K562 (cell line): Measurements from ENCODE around the gene NSUN2. TPM values are rescaled to one million over a fixed set of nuclear protein-coding genes. Genes with fewer than 3 reads are reported as not detected.

Experiments
- ATAC-seq: fragments of 200-7000 bp; cut with Tn5 transposase; 3 replicates; pipeline ENCODE4 v1.9.1; 2020; ENCODE audit warnings: moderate library complexity
- BruUV-seq: library from RNA; stranded (reverse); fragments of 400-500 nt; replicated peaks from 2 replicates; lab custom pipeline; 2021; lab: Mats Ljungman, UMichigan
- CTCF ChIA-PET: fragments of 300-600 bp; formaldehyde crosslinking; extraction: SDS; loops from one replicate; lab custom pipeline; 2021; ENCODE audit warnings: low intra/inter-chr PET ratio; lab: Yijun Ruan, JAX
- POLR2A ChIA-PET: fragments of 300-600, 350-650 bp; sonication (Branson Sonifier 250); formaldehyde crosslinking; extraction: SDS; loops from one replicate; lab custom pipeline; 2021; ENCODE audit warnings: antibody characterized with exemption, inconsistent platforms; lab: Yijun Ruan, JAX
- DNase-seq, 4 experiments: peaks; one replicate each; pipeline versions ENCODE4 v3.0.0 to v3.0.0-alpha.2; 2011 to 2018; ENCODE audit warnings: low spot score in 3 of 4, mixed read lengths in 3 of 4; ENCODE audit errors: extremely low read depth in 1 of 4
- FAIRE-seq: peaks from 2 replicates; lab custom pipeline; 2011; peaks lifted over from hg19 to GRCh38; lab: Jason Lieb, UNC
- H2AFZ ChIP-seq: 2 replicates; pipeline ENCODE4 v1.6.0; 2011; ENCODE audit warnings: low read depth, low read length, control low read depth, inconsistent platforms
- H3K27ac ChIP-seq: fragments of 200-600 bp; 3 replicates; pipeline ENCODE4 v1.8.0; 2011; ENCODE audit warnings: low read depth, mild to moderate bottlenecking, control low read depth, inconsistent platforms, low read length, moderate library complexity, mixed read lengths; ENCODE audit errors: extremely low read depth
- H3K27me3 ChIP-seq, 2 experiments: fragments of 300-600 bp in 1 of 2; 2 replicates in 1 of 2; 3 replicates in 1 of 2; pipeline versions ENCODE4 v1.6.0 to v1.8.0; 2011; ENCODE audit warnings: inconsistent platforms in 2 of 2, low read length in 2 of 2, mild to moderate bottlenecking in 1 of 2, mixed read lengths in 1 of 2, moderate library complexity in 1 of 2; ENCODE audit not compliant: control insufficient read depth in 2 of 2, insufficient read depth in 2 of 2
- H3K36me3 ChIP-seq: fragments of 300-600 bp; 3 replicates; pipeline ENCODE4 v1.8.0; 2011; ENCODE audit warnings: mild to moderate bottlenecking, low read length, inconsistent platforms; ENCODE audit not compliant: control insufficient read depth, insufficient read depth
- H3K4me1 ChIP-seq, 2 experiments: fragments of 200-600 bp in 1 of 2; replicated peaks in 1 of 2; 2 replicates in 1 of 2; 3 replicates in 1 of 2; pipeline versions ENCODE4 v1.5.1 to v1.8.0; 2011; ENCODE audit warnings: inconsistent platforms in 2 of 2, low read length in 2 of 2, mild to moderate bottlenecking in 1 of 2, mixed read lengths in 1 of 2, moderate library complexity in 1 of 2; ENCODE audit not compliant: control insufficient read depth in 2 of 2, insufficient read depth in 2 of 2
- H3K4me2 ChIP-seq: 2 replicates; pipeline ENCODE4 v1.6.1; 2011; ENCODE audit warnings: low read length, control low read depth, inconsistent platforms, mixed read lengths; ENCODE audit not compliant: insufficient read depth
- H3K4me3 ChIP-seq: fragments of 200-600 bp; sonication (generic), shearing (Covaris generic); 2 replicates; pipeline ENCODE4 v1.5.1; 2016; ENCODE audit warnings: control low read depth, inconsistent platforms
- H3K79me2 ChIP-seq: fragments of 200-600 bp; 3 replicates; pipeline ENCODE4 v1.8.0; 2011; ENCODE audit warnings: low read length, inconsistent platforms; ENCODE audit not compliant: control insufficient read depth, insufficient read depth
- H3K9ac ChIP-seq, 2 experiments: 2 replicates each; pipeline versions ENCODE4 v1.6.0 to v1.6.1; 2011; ENCODE audit warnings: low read depth in 2 of 2, low read length in 2 of 2, control low read depth in 1 of 2, inconsistent platforms in 1 of 2, mild to moderate bottlenecking in 1 of 2, mixed read lengths in 1 of 2; ENCODE audit not compliant: insufficient read depth in 1 of 2
- H3K9me1 ChIP-seq: one replicate; pipeline ENCODE4 v1.6.0; 2011; ENCODE audit warnings: inconsistent platforms, mild to moderate bottlenecking, low read length, moderate library complexity; ENCODE audit not compliant: control insufficient read depth, insufficient read depth
- H3K9me3 ChIP-seq: replicated peaks from 2 replicates; pipeline ENCODE4 v1.5.1; 2011; ENCODE audit warnings: low read depth, low read length, inconsistent platforms; ENCODE audit not compliant: control insufficient read depth, insufficient read depth
- H4K20me1 ChIP-seq: replicated peaks from 2 replicates; pipeline ENCODE4 v1.6.1; 2011; ENCODE audit warnings: low read length, inconsistent platforms, mixed read lengths; ENCODE audit not compliant: control insufficient read depth, insufficient read depth
- C11orf30 ChIP-seq: fragments of 450-650 bp; IDR thresholded peaks from 2 replicates; pipeline ENCODE4 v1.6.1; 2016; ENCODE audit warnings: low read depth, mild to moderate bottlenecking
- EGR1 ChIP-seq: fragments of 450-650 bp; conservative IDR thresholded peaks from 2 replicates; pipeline ENCODE4 v1.6.1; 2017; ENCODE audit warnings: mild to moderate bottlenecking
- GATA2 ChIP-seq: sonication (generic); formaldehyde crosslinking; IDR thresholded peaks from 2 replicates; pipeline ENCODE4 v1.4.0; 2020; ENCODE audit warnings: mild to moderate bottlenecking, missing genetic modification reagents
- GATAD2B ChIP-seq: fragments of 450-650 bp; IDR thresholded peaks from 2 replicates; pipeline ENCODE4 v1.6.1; 2017; ENCODE audit warnings: mild to moderate bottlenecking, borderline replicate concordance
- SMARCB1 ChIP-seq: IDR thresholded peaks from 2 replicates; pipeline ENCODE4 v1.6.1; 2011; ENCODE audit warnings: improper control_type of control experiment, low read depth; ENCODE audit not compliant: insufficient read length
- TAF9B ChIP-seq: fragments of 450-650 bp; IDR thresholded peaks from 2 replicates; pipeline ENCODE4 v1.6.1; 2018; ENCODE audit warnings: mild to moderate bottlenecking; ENCODE audit not compliant: partially characterized antibody
- TGIF2 ChIP-seq: sonication (generic); formaldehyde crosslinking; IDR thresholded peaks from 2 replicates; pipeline ENCODE4 v1.8.1; 2022; ENCODE audit warnings: mild to moderate bottlenecking, missing genetic modification reagents, moderate library complexity
- ZNF274 ChIP-seq: IDR thresholded peaks from 2 replicates; pipeline ENCODE4 v1.6.1; 2011; ENCODE audit warnings: low read depth, mild to moderate bottlenecking, low read length, moderate library complexity, borderline replicate concordance
- WGBS: fragments of 100-300 bp; shearing (Covaris generic); methylation state at CpG from one replicate; pipeline ENCODE4 v1.1.6; 2016; ENCODE audit warnings: low coverage, mixed read lengths; ENCODE audit not compliant: insufficient coverage; ENCODE audit errors: missing lambda C conversion rate; 5-methylcytosine and 5-hydroxymethylcytosine counted together
- in situ Hi-C: fragments of 300-500 bp; cut with MboI; formaldehyde crosslinking; loops from 4 replicates; pipeline ENCODE4 v1.15.0; 2018; ENCODE audit warnings: inconsistent platforms, mixed read lengths
- intact Hi-C: fragments of 100-400 bp; cut with micrococcal nuclease; formaldehyde crosslinking; loops from 2 replicates; pipeline ENCODE4 v1.14.2; 2022
- polyA plus RNA-seq, 8 experiments: library from polyadenylated mRNA; depleted of rRNA in 4 of 8; stranded (reverse) in 5 of 8; unstranded in 3 of 8; fragments of >200 nt; fragmentation: Nextera tagmentation in 2 of 8; fragmentation: Illumina TruSeq in 1 of 8; extraction: Ambion mirVana in 2 of 8; extraction: Trizol in 1 of 8; gene quantifications; 2 replicates each; pipeline versions ENCODE4 v1.2.1 to v1.2.3, GENCODE V29; 2011 to 2014; ENCODE audit warnings: inconsistent platforms in 1 of 8, missing spikeins in 1 of 8
- total RNA-seq, 7 experiments: library from RNA; depleted of rRNA in 6 of 7; stranded (reverse); fragments of >200 nt in 6 of 7; fragmentation: Illumina TruSeq in 2 of 7; extraction: Trizol in 2 of 7; gene quantifications; 2 replicates each; pipeline versions ENCODE4 v1.2.1 to v1.2.3, GENCODE V29; 2011 to 2021; ENCODE audit warnings: low replicate concordance in 1 of 7

The NSUN2 gene
- total and polyA plus RNA-seq, 9 of the 15 experiments (the other 6 are each of a cell fraction or from before 2014, with no cell fraction given), result 9.2 to 167 (median 127) TPM

DNA sequence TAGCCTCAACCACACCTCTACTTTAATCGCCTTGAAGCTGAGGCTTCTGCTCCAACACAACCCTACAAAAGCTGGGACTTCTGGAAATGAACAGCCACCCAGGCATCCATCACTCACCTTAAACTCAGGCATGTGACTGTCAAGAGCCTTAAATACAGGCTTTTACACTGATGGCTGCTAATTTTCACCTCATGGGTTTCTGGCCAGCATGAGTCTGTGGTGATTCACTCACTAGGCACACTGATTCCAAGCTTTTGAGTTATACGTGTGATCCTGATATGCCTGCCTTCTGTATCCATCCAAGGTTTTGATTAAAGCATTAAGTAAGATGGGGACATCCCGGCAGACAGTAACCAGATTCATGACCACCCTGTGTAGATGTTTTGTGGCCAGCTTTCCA, 8.9 kb downstream of the NSUN2 start:
- DNase-seq, result no peak
- H3K27ac ChIP-seq, result no peak overlapping the region
- ChIA-PET POLR2A (interaction anchor here (0.7 to 1.2 kb wide), 2 partner anchors 8 to 9 kb away, joined by 3 to 4 read pairs; partner anchors contain the start of gene NSUN2), CTCF (no interaction called here)
- no peak for TF ChIP-seq TAF9B
- TF ChIP-seq TGIF2 (CRISPR knock-in tag), result no peak
- no peak for FAIRE-seq
- H3K9me3 ChIP-seq, result no peaks in the 10 kb centered on the region
- H3K9ac ChIP-seq, result no peak overlapping the region
- peaks cover 98% of the 10 kb centered on the region for H3K36me3 ChIP-seq
- WGBS, result 73% methylated on average over 3 of the region's 3 CpGs
- no peaks in the 10 kb centered on the region for H3K9me1 ChIP-seq
- H2AFZ ChIP-seq, result no peak overlapping the region
- peaks cover 88% of the 10 kb centered on the region for H3K79me2 ChIP-seq
- no peak for ATAC-seq
- BruUV-seq, result no TSS peak
- no peak overlapping the region for H3K4me3 ChIP-seq
- 0 out of 2 replicates have a peak, but pooled peaks cover 4% of the 10 kb centered on the region for H4K20me1 ChIP-seq
- no peak overlapping the region for H3K4me2 ChIP-seq
- H3K4me1 ChIP-seq, result no peaks in the 10 kb centered on the region
- intact Hi-C loops, result no loop called here
- in situ Hi-C loops, result no loop called here
- H3K27me3 ChIP-seq, result no peaks in the 10 kb centered on the region

DNA sequence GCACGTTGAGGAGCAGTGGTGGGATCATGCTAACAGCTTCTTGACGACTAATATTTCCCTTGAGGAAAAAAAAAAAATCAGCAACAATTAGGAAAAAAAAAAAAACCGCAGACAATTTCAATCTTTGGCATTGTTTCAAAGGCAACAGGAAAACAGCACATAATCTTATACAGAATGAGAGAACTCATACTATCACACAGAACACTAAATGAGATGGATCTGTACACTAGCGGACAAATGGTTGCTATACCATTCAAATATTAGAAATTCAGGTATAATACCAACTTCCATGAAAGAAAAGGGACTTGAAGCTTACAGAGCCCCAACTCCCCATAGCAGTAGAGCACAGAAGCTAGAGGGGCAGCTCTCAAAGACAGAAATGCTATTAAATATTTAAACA, 9.6 kb downstream of the NSUN2 start:
- Histone ChIP-seq H3K9me1 (no peaks in the 10 kb centered on the region), H3K79me2 (peaks cover 83% of the 10 kb centered on the region), H3K9me3 (no peaks in the 10 kb centered on the region), H3K27ac (no peak overlapping the region), H3K4me3 (no peak overlapping the region)
- no peak for ATAC-seq
- in situ Hi-C loops, result no loop called here
- BruUV-seq, result no TSS peak
- TF ChIP-seq C11orf30 (no peak), GATAD2B (no peak), EGR1 (peak; percentile 24; the same call in 1 of the 2 replicates), SMARCB1 (no peak), ZNF274 (peak; percentile 71; the same call in 1 of the 2 replicates), GATA2 (CRISPR knock-in tag) (no peak)
- TF ChIP-seq, all 486 proteins: peak for 2
- intact Hi-C loops, result no loop called here
- POLR2A ChIA-PET, result interaction anchor here (0.7 to 1.2 kb wide), 2 partner anchors 8 to 9 kb away, joined by 3 to 4 read pairs; partner anchors contain the start of gene NSUN2
- WGBS, result 73% methylated on average over 4 of the region's 4 CpGs
- Histone ChIP-seq H3K4me1 (no peaks in the 10 kb centered on the region), H3K9ac (no peak overlapping the region), H3K36me3 (peaks cover 98% of the 10 kb centered on the region), H2AFZ (no peak overlapping the region), H4K20me1 (0 out of 2 replicates have a peak, but pooled peaks cover 4% of the 10 kb centered on the region), H3K4me2 (no peak overlapping the region), H3K27me3 (no peaks in the 10 kb centered on the region)
- DNase-seq (no peak), FAIRE-seq (no peak)
- CTCF ChIA-PET, result no interaction called here
